Right lobe of liver (tissue), 4 donors: ENCODE results near the gene CLIC6.

Experiments
- CTCF ChIP-seq, 4 donors: fragments of 200-600 bp in 3 of 4; fragments of 450-650 bp in 1 of 4; IDR thresholded peaks; one replicate each; pipeline versions ENCODE4 v1.5.1 to v1.8.0; 2016 to 2022; ENCODE audit warnings: antibody characterized with exemption in 4 of 4, mild to moderate bottlenecking in 2 of 4
- POLR2A ChIP-seq: fragments of 450-650 bp; IDR thresholded peaks from one replicate; pipeline ENCODE4 v1.6.1; 2017; ENCODE audit warnings: antibody characterized with exemption, mild to moderate bottlenecking
- donor health status: DM: no; HTN: no; CAD: no.
- donor health status: DM: no; HTN: no; CAD: no.
- donor health status: DM: no; HTN: yes; CAD: no.

- no peak for TF ChIP-seq CTCF (IDR thresholded peaks at IDR 0.05)
- no peak for TF ChIP-seq POLR2A
These were observed 6.9 kb upstream of the CLIC6 start for GRCh38 chr21:34661848-34662247.
